KMS-11 (cell line): ENCODE data around the gene STAG1.
"Not testable (repeated sequence)": the region's sequence is repeated elsewhere in the genome, so short reads cannot be mapped to it uniquely, and the experiment has no call there.

Source experiments
- H2AFZ ChIP-seq: fragments of 200-600 bp; sonication (generic); 2 replicates; pipeline ENCODE4 v1.6.1; 2016; ENCODE audit warnings: antibody characterized with exemption, mixed run types, low read depth
- H3K27ac ChIP-seq: fragments of 200-600 bp; sonication (generic); 2 replicates; pipeline ENCODE4 v1.6.1; 2016; ENCODE audit warnings: mild to moderate bottlenecking, mixed run types
- H3K27me3 ChIP-seq: fragments of 200-600 bp; sonication (generic); 2 replicates; pipeline ENCODE4 v1.6.1; 2017; ENCODE audit warnings: mild to moderate bottlenecking, low read depth, mixed run types, moderate library complexity; ENCODE audit not compliant: insufficient read depth
- H3K36me3 ChIP-seq: fragments of 200-600 bp; sonication (generic); 2 replicates; pipeline ENCODE4 v1.6.1; 2017; ENCODE audit warnings: mild to moderate bottlenecking, mixed run types; ENCODE audit not compliant: insufficient read depth
- H3K4me1 ChIP-seq: fragments of 200-600 bp; sonication (generic); 2 replicates; pipeline ENCODE4 v1.6.1; 2016; ENCODE audit warnings: mild to moderate bottlenecking, low read depth, mixed run types; ENCODE audit not compliant: poor library complexity, severe bottlenecking
- H3K4me2 ChIP-seq: fragments of 200-600 bp; sonication (generic); 2 replicates; pipeline ENCODE4 v1.7.0; 2016; ENCODE audit warnings: mild to moderate bottlenecking, mixed run types
- H3K4me3 ChIP-seq: fragments of 200-600 bp; sonication (generic); IDR thresholded peaks from 2 replicates; pipeline ENCODE4 v1.6.1; 2017; ENCODE audit warnings: low read depth, low read length, mixed read lengths; ENCODE audit not compliant: insufficient read depth
- H3K79me2 ChIP-seq: fragments of 200-600 bp; sonication (generic); 2 replicates; pipeline ENCODE4 v1.6.1; 2016; ENCODE audit warnings: low read depth, mixed run types; ENCODE audit not compliant: insufficient read depth
- H3K9ac ChIP-seq: fragments of 200-600 bp; sonication (generic); 2 replicates; pipeline ENCODE4 v1.6.1; 2016; ENCODE audit warnings: mild to moderate bottlenecking, mixed run types
- H4K20me1 ChIP-seq: fragments of 200-600 bp; sonication (generic); 2 replicates; pipeline ENCODE4 v1.6.1; 2016; ENCODE audit warnings: mild to moderate bottlenecking, mixed run types; ENCODE audit not compliant: insufficient read depth
- TF ChIP-seq, protein P1 (sequence below): fragments of 200-600 bp; sonication (generic); conservative IDR thresholded peaks from 2 replicates; pipeline ENCODE4 v1.6.1; 2017; ENCODE audit warnings: low read depth, mild to moderate bottlenecking, antibody characterized with exemption, low read length, moderate library complexity, mixed read lengths

STAG1 gene

GRCh38 chr3:136583823-136584222 lies 168.4 kb downstream of the STAG1 start:
- no peaks in the 10 kb centered on the region for H3K36me3 ChIP-seq
- no peaks in the 10 kb centered on the region for H3K27me3 ChIP-seq
- TF ChIP-seq, protein P1, sequence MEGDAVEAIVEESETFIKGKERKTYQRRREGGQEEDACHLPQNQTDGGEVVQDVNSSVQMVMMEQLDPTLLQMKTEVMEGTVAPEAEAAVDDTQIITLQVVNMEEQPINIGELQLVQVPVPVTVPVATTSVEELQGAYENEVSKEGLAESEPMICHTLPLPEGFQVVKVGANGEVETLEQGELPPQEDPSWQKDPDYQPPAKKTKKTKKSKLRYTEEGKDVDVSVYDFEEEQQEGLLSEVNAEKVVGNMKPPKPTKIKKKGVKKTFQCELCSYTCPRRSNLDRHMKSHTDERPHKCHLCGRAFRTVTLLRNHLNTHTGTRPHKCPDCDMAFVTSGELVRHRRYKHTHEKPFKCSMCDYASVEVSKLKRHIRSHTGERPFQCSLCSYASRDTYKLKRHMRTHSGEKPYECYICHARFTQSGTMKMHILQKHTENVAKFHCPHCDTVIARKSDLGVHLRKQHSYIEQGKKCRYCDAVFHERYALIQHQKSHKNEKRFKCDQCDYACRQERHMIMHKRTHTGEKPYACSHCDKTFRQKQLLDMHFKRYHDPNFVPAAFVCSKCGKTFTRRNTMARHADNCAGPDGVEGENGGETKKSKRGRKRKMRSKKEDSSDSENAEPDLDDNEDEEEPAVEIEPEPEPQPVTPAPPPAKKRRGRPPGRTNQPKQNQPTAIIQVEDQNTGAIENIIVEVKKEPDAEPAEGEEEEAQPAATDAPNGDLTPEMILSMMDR: no peak
- H4K20me1 ChIP-seq: no peaks in the 10 kb centered on the region
- H3K79me2 ChIP-seq: no peaks in the 10 kb centered on the region
- no peak overlapping the region for H3K4me2 ChIP-seq
- H3K9ac ChIP-seq: no peak overlapping the region
- H3K4me1 ChIP-seq: peaks cover 12% of the 10 kb centered on the region
- no peak overlapping the region for H2AFZ ChIP-seq
- H3K4me3 ChIP-seq: no peak overlapping the region
- H3K27ac ChIP-seq: no peak overlapping the region

GRCh38 chr3:136577791-136578190 lies 174.4 kb downstream of the STAG1 start:
- H3K79me2 ChIP-seq: no peaks in the 10 kb centered on the region
- no peaks in the 10 kb centered on the region for H3K36me3 ChIP-seq
- TF ChIP-seq, protein P1: no peak
- peaks cover 9% of the 10 kb centered on the region for H3K4me1 ChIP-seq
- H3K27ac ChIP-seq: no peak overlapping the region
- no peak overlapping the region for H3K4me3 ChIP-seq
- no peaks in the 10 kb centered on the region for H3K27me3 ChIP-seq
- no peak overlapping the region for H3K4me2 ChIP-seq
- no peaks in the 10 kb centered on the region for H4K20me1 ChIP-seq
- H2AFZ ChIP-seq: no peak overlapping the region
- H3K9ac ChIP-seq: no peak overlapping the region

DNA sequence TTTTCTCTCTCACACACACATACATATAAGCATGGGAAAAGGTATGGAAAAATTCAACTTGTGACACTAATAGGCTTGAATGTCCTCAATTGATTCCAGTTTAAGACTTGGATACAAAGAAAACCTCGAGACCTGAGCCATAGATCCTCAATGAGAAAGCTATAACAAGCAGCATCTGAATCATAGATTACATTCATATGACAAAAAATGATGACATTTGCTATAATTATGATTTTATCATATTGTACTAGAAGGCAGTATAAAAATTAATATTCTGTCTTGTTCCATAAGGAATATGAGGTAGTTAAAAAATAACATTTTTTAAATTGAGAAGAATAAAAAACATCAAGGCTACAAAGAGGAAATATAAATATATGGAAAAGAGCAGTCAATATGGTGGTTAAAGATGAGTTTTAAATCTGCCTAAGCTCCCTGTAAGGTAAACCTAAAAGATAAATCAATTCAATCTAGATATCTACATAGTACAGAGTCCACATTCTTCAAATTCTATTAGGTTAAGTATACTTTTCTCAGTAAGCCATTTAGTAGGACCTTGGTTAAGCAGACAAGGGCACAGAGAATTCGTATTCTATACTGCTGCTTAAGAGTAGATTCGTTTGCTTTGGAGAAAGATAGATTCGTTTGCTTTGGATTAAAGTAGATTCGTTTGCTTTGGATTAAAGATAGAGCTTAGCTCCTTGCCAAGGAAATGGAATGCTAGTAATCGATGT lies 175.7 kb downstream of the STAG1 start:
- H3K27ac ChIP-seq: no peak overlapping the region
- TF ChIP-seq, protein P1: no peak
- H2AFZ ChIP-seq: no peak overlapping the region
- H3K79me2 ChIP-seq: no peaks in the 10 kb centered on the region
- H3K4me3 ChIP-seq: no peak overlapping the region
- H4K20me1 ChIP-seq: no peaks in the 10 kb centered on the region
- H3K36me3 ChIP-seq: no peaks in the 10 kb centered on the region
- no peak overlapping the region for H3K9ac ChIP-seq
- no peaks in the 10 kb centered on the region for H3K27me3 ChIP-seq
- H3K4me2 ChIP-seq: no peak overlapping the region
- no peaks in the 10 kb centered on the region for H3K4me1 ChIP-seq

- Histone ChIP-seq H3K9ac (no peak overlapping the region), H3K4me3 (no peak overlapping the region), H3K4me1 (no peaks in the 10 kb centered on the region), H3K4me2 (no peak overlapping the region), H3K79me2 (0 out of 2 replicates have a peak, but pooled peaks cover 7% of the 10 kb centered on the region), H2AFZ (no peak overlapping the region), H3K36me3 (no peaks in the 10 kb centered on the region), H4K20me1 (no peaks in the 10 kb centered on the region), H3K27ac (no peak overlapping the region), H3K27me3 (no peaks in the 10 kb centered on the region)
- TF ChIP-seq, protein P1: no peak
Observed at GRCh38 chr3:136567599-136568188, 184.5 kb downstream of the STAG1 start.

DNA sequence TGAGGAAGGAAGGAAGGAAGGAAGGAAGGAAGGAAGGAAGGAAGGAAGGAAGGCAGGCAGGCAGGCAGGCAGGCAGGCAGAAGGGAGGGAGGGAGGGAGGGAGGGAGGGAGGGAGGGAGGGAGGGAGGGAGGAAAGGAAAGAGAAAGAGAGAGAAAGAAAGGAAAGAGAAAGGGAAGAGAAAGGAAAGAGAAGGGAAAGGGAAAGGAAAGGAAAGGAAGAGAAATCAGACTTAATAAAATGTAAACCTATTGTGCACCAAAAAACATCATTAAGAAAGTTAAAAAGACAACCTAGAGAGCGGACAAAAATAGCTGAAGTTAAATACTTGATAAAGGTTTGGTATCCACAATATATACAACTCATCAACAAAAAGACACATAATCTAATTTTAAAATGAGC lies 187.2 kb downstream of the STAG1 start:
- not testable (repeated sequence) for H3K4me1 ChIP-seq, H3K79me2 ChIP-seq, H3K27ac ChIP-seq, H3K36me3 ChIP-seq, H3K27me3 ChIP-seq, H2AFZ ChIP-seq, H3K4me2 ChIP-seq, H4K20me1 ChIP-seq, H3K4me3 ChIP-seq, H3K9ac ChIP-seq
